ENCODE results near the gene HNRNPUL2. TPM values are rescaled to one million over a fixed set of nuclear protein-coding genes. Genes with fewer than 3 reads are reported as not detected.
"Not testable (repeated sequence)": the region's sequence is repeated elsewhere in the genome, so short reads cannot be mapped to it uniquely, and the experiment has no call there.

HNRNPUL2 gene
- total RNA-seq, 2 experiments from 2014 or later: 8.3 to 59.2 TPM

DNA sequence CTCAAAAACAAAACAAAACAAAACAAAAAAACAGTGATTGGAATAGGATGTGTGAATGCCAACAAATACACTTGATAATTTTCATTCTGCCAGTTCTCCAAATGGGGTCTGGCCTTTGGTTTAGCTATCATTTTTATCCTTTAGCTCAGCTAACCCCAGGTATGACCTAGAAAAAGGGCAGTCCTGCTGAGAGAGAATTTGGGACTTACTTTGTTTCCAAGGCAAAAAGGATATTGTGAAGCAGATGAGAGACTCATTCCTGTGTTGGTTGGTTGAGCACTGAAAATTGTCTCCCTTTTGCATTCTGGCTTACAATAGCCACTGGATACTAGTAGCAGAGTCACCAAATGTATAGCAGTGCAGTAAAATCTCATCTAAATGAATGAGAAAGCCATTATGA, 9.9 kb upstream of the HNRNPUL2 start:
- H3K4me3 ChIP-seq (ENCODE audit: low read depth, low read length, poor library complexity, severe bottlenecking): no peak overlapping the region
- TF ChIP-seq EZH2phosphoT487 (IDR thresholded peaks at IDR 0.05; ENCODE audit: borderline replicate concordance, low read depth, low read length): no peak
- TF ChIP-seq, protein P1, sequence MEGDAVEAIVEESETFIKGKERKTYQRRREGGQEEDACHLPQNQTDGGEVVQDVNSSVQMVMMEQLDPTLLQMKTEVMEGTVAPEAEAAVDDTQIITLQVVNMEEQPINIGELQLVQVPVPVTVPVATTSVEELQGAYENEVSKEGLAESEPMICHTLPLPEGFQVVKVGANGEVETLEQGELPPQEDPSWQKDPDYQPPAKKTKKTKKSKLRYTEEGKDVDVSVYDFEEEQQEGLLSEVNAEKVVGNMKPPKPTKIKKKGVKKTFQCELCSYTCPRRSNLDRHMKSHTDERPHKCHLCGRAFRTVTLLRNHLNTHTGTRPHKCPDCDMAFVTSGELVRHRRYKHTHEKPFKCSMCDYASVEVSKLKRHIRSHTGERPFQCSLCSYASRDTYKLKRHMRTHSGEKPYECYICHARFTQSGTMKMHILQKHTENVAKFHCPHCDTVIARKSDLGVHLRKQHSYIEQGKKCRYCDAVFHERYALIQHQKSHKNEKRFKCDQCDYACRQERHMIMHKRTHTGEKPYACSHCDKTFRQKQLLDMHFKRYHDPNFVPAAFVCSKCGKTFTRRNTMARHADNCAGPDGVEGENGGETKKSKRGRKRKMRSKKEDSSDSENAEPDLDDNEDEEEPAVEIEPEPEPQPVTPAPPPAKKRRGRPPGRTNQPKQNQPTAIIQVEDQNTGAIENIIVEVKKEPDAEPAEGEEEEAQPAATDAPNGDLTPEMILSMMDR (conservative IDR thresholded peaks at IDR 0.05; ENCODE audit: low read length): no peak
- no peaks in the 10 kb centered on the region for H3K9me3 ChIP-seq (ENCODE audit: low read length)
- H2AFZ ChIP-seq (ENCODE audit: low read length): no peak overlapping the region
- intact Hi-C loops (cut with micrococcal nuclease; ENCODE audit: unreplicated experiment): loop anchor here (10.0 kb wide), 1 partner anchor 288 kb away; no protein-coding TSS in a partner anchor
- ChIA-PET POLR2A (interaction anchor here (1.1 to 2.2 kb wide), 3 partner anchors 10 to 17 kb away, joined by 4 to 7 read pairs (median 4); partner anchors contain the start of genes HNRNPUL2, TTC9C and ZBTB3), CTCF (ENCODE audit: unreplicated experiment) (no interaction called here)
- peaks cover 74% of the 10 kb centered on the region for H3K36me3 ChIP-seq (ENCODE audit: insufficient read depth, low read length)
- BruUV-seq (replicated peaks): no TSS peak
- no peak overlapping the region for H3K4me2 ChIP-seq (ENCODE audit: low read length)
- H4K20me1 ChIP-seq (ENCODE audit: insufficient read depth, low read length): no peaks in the 10 kb centered on the region
- no peaks in the 10 kb centered on the region for H3K4me1 ChIP-seq (ENCODE audit: insufficient read depth, low read length, poor library complexity, severe bottlenecking)
- DNase-seq (ENCODE audit: low spot score): no peak
- no peaks in the 10 kb centered on the region for H3K9me2 ChIP-seq (ENCODE audit: insufficient read depth, low read length)
- no peak overlapping the region for H3K27ac ChIP-seq (ENCODE audit: low read depth, low read length, poor library complexity, severe bottlenecking)
- peaks cover 12% of the 10 kb centered on the region; the same call in 1 of the 2 replicates for H3K79me2 ChIP-seq (ENCODE audit: insufficient read depth, low read depth, low read length)

DNA sequence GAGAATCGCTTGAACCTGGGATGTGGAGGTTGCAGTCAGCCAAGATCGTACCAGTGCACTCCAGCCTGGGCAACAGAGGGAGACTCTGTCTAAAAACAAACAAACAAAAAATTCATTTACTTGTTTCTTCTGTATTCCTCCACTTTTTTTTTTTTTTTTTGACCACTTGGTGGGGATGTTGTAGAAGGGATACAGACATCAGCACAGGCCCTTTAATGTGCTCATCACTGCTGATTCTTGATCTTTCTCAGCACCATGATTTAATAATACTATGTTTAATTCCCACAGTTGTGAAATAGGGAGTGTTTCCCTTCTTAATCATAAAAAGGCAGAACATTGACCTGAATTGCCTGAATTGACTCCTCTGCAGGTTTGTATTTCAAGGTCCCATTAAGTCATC, 5.6 kb upstream of the HNRNPUL2 start:
- POLR2A ChIA-PET: no interaction called here
- H4K20me1 ChIP-seq (ENCODE audit: insufficient read depth, low read length): no peaks in the 10 kb centered on the region
- no TSS peak for BruUV-seq (replicated peaks)
- H2AFZ ChIP-seq (ENCODE audit: low read length): no peak overlapping the region
- DNase-seq (ENCODE audit: low spot score): peak; percentile 47
- no peak overlapping the region for H3K4me3 ChIP-seq (ENCODE audit: low read depth, low read length, poor library complexity, severe bottlenecking)
- no peak overlapping the region for H3K4me2 ChIP-seq (ENCODE audit: low read length)
- no peak for TF ChIP-seq EZH2phosphoT487 (IDR thresholded peaks at IDR 0.05; ENCODE audit: borderline replicate concordance, low read depth, low read length)
- TF ChIP-seq, protein P1 (conservative IDR thresholded peaks at IDR 0.05; ENCODE audit: low read length): peak; percentile 70
- H3K9me2 ChIP-seq (ENCODE audit: insufficient read depth, low read length): no peaks in the 10 kb centered on the region
- H3K36me3 ChIP-seq (ENCODE audit: insufficient read depth, low read length): peaks cover 48% of the 10 kb centered on the region
- H3K79me2 ChIP-seq (ENCODE audit: insufficient read depth, low read depth, low read length): peaks cover 50% of the 10 kb centered on the region
- no peak overlapping the region for H3K27ac ChIP-seq (ENCODE audit: low read depth, low read length, poor library complexity, severe bottlenecking)
- H3K4me1 ChIP-seq (ENCODE audit: insufficient read depth, low read length, poor library complexity, severe bottlenecking): peaks cover 12% of the 10 kb centered on the region
- intact Hi-C loops (cut with micrococcal nuclease; ENCODE audit: unreplicated experiment): loop anchor here (10.0 kb wide), 1 partner anchor 292 kb away; no protein-coding TSS in a partner anchor
- no peaks in the 10 kb centered on the region for H3K9me3 ChIP-seq (ENCODE audit: low read length)
- CTCF ChIA-PET (ENCODE audit: unreplicated experiment): no interaction called here

DNA sequence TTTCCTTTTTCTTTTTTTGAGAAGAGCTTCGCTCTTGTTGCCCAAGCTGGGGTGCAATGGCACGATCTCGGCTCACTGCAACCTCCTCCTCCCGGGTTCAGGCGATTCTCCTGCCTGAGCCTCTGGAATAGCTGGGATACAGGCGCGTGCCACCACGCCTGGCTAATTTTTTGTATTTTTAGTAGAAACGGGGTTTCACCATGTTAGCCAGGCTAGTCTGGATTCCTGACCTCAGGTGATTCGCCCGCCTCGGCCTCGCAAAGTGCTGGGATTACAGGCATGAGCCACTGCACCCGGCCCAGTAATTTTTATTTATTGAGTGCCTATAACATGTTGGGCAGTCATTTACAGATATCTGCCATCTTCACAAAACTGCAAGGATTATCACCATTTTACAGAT, 2.8 kb upstream of the HNRNPUL2 start:
- peaks cover 15% of the 10 kb centered on the region for H3K4me1 ChIP-seq (ENCODE audit: insufficient read depth, low read length, poor library complexity, severe bottlenecking)
- H3K27ac ChIP-seq (ENCODE audit: low read depth, low read length, poor library complexity, severe bottlenecking); BruUV-seq (replicated peaks); DNase-seq (ENCODE audit: low spot score); H2AFZ ChIP-seq (ENCODE audit: low read length); H3K9me3 ChIP-seq (ENCODE audit: low read length); H3K9me2 ChIP-seq (ENCODE audit: insufficient read depth, low read length): not testable (repeated sequence)
- POLR2A ChIA-PET: interaction anchor here (0.7 to 1.5 kb wide), 5 partner anchors 13 to 151 kb away, joined by 3 to 8 read pairs (median 3); partner anchors contain the start of gene ZBTB3
- peaks cover 71% of the 10 kb centered on the region for H3K79me2 ChIP-seq (ENCODE audit: insufficient read depth, low read depth, low read length)
- peaks cover 14% of the 10 kb centered on the region for H4K20me1 ChIP-seq (ENCODE audit: insufficient read depth, low read length)
- CTCF ChIA-PET (ENCODE audit: unreplicated experiment): interaction anchor here (0.7 to 1.4 kb wide), 2 partner anchors 24 to 32 kb away, joined by 4 to 5 read pairs; partner anchors contain the start of genes POLR2G and ZBTB3
- intact Hi-C loops (cut with micrococcal nuclease; ENCODE audit: unreplicated experiment): loop anchor here (10.0 kb wide), 1 partner anchor 295 kb away; no protein-coding TSS in a partner anchor
- peak overlapping the region; percentile 97 for H3K4me3 ChIP-seq (ENCODE audit: low read depth, low read length, poor library complexity, severe bottlenecking)
- H3K36me3 ChIP-seq (ENCODE audit: insufficient read depth, low read length): peaks cover 43% of the 10 kb centered on the region
- H3K4me2 ChIP-seq (ENCODE audit: low read length): peak overlapping the region; percentile 80
